Esophagus squamous epithelium (tissue), 5 donors: ENCODE results near the gene CTNNA3. TPM values are rescaled to one million over a fixed set of nuclear protein-coding genes. Genes with fewer than 3 reads are reported as not detected.

Source experiments
- DNase-seq: peaks from one replicate; lab custom pipeline; 2025; lab: John Stamatoyannopoulos, UW
- H3K27ac ChIP-seq, 4 donors: fragments of 200-600 bp; sonication (generic); one replicate each; pipeline ENCODE4 v1.5.1; 2016 to 2019; ENCODE audit warnings: mild to moderate bottlenecking in 1 of 4
- H3K27me3 ChIP-seq, 4 donors: fragments of 200-600 bp; sonication (generic); 1 replicate in 3 of 4; 2 replicates in 1 of 4; pipeline versions ENCODE4 v1.5.1 to v1.6.0; 2017 to 2021; ENCODE audit warnings: antibody characterized with exemption in 1 of 4
- H3K36me3 ChIP-seq, 3 donors: fragments of 200-600 bp; sonication (generic); one replicate each; pipeline ENCODE4 v1.5.1; 2016 to 2019
- H3K4me1 ChIP-seq, 3 donors: fragments of 200-600 bp; sonication (generic); one replicate each; pipeline ENCODE4 v1.5.1; 2017 to 2019
- H3K4me3 ChIP-seq, 4 donors: fragments of 200-600 bp; sonication (generic); 1 replicate in 3 of 4; 2 replicates in 1 of 4; pipeline ENCODE4 v1.5.1; 2016 to 2019; ENCODE audit warnings: mild to moderate bottlenecking in 2 of 4, moderate library complexity in 1 of 4
- H3K9me3 ChIP-seq, 3 donors: fragments of 200-600 bp; sonication (generic); one replicate each; pipeline ENCODE4 v1.5.1; 2016 to 2019
- CTCF ChIP-seq, 6 experiments: fragments of 450-650 bp in 4 of 6; fragments of 200-600 bp in 2 of 6; sonication (generic) in 2 of 6; IDR thresholded peaks; one replicate each; pipeline ENCODE4 v1.5.1; 2016 to 2019; ENCODE audit warnings: antibody characterized with exemption in 6 of 6, mild to moderate bottlenecking in 4 of 6, moderate library complexity in 4 of 6
- POLR2A ChIP-seq, 4 donors: fragments of 450-650 bp; IDR thresholded peaks; one replicate each; pipeline ENCODE4 v1.6.1; 2017; ENCODE audit warnings: antibody characterized with exemption in 4 of 4, mild to moderate bottlenecking in 4 of 4, moderate library complexity in 3 of 4
- WGBS, 2 donors: methylation state at CpG; one replicate each; pipeline ENCODE4 v1.1.5; 2018; 5-methylcytosine and 5-hydroxymethylcytosine counted together
- intact Hi-C: fragments of 100-400 bp; cut with DNase I; formaldehyde crosslinking; loops from one replicate; pipeline ENCODE4 v1.15.0; 2022
- total RNA-seq, 4 donors: library from RNA; depleted of rRNA; stranded (reverse); fragments of >200 nt; gene quantifications; one replicate each; pipeline ENCODE4 v1.1.0, GENCODE V29; 2016
- donor health status: DM: yes; HTN: yes; CAD: no.

The CTNNA3 gene
- total RNA-seq, 4 donors from 2014 or later: 0.29 to 1.9 (median 0.61) TPM; not detected in 1

DNA sequence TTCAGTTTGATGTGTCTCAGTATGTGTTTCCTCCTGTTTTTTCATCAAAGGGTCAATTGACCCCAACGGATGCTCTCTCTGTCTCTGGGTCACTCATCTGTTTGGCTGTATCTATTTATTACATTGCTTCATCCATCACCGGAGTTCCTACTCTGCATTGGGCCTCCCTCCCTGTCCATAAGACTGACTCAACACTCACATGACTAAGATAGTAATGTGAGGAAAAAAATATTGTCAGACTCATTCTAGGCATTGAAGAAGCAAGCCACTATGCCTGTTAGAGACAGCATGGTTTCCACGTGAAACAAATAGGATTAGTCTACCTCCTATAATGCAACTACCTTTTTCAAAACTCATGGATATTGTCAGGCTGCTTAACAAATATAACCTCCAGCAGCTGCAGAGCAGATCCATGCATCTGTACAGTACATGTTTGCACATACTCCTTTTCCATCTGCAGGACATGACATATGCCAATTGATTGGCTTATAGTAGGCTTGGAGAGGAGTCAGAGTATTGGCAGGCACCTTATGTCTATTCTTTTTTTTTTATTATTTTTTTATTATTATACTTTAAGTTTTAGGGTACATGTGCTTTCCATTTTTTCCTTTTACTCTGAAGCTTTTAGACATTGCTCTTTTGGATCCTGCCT lies 495.0 kb downstream of the CTNNA3 start:
- intact Hi-C loops: no loop called here
- WGBS, 2 donors: 69 to 76% methylated on average over 3 of the region's 3 CpGs
- Histone ChIP-seq H3K27ac (no peak overlapping the region), H3K36me3 (no peaks in the 10 kb centered on the region), H3K9me3 (no peaks in the 10 kb centered on the region), H3K27me3 (no peaks in the 10 kb centered on the region), H3K4me3 (no peak overlapping the region), H3K4me1 (no peaks in the 10 kb centered on the region)
- no peak for DNase-seq
- TF ChIP-seq CTCF (IDR thresholded peaks at IDR 0.05): no peak
- TF ChIP-seq POLR2A (IDR thresholded peaks at IDR 0.05): no peak

- H3K9me3 ChIP-seq: no peaks in the 10 kb centered on the region
- H3K27ac ChIP-seq: no peak overlapping the region
- no peak overlapping the region for H3K4me3 ChIP-seq
- intact Hi-C loops: no loop called here
- DNase-seq: no peak
- no peaks in the 10 kb centered on the region for H3K36me3 ChIP-seq
- no peaks in the 10 kb centered on the region for H3K27me3 ChIP-seq
- TF ChIP-seq CTCF (IDR thresholded peaks at IDR 0.05) (no peak), POLR2A (IDR thresholded peaks at IDR 0.05) (no peak)
- H3K4me1 ChIP-seq: no peaks in the 10 kb centered on the region
- WGBS, 2 donors: 64 to 76% methylated on average over 2 of the region's 2 CpGs
These were observed 520.6 kb downstream of the CTNNA3 start for GRCh38 chr10:67175354-67175753.

DNA sequence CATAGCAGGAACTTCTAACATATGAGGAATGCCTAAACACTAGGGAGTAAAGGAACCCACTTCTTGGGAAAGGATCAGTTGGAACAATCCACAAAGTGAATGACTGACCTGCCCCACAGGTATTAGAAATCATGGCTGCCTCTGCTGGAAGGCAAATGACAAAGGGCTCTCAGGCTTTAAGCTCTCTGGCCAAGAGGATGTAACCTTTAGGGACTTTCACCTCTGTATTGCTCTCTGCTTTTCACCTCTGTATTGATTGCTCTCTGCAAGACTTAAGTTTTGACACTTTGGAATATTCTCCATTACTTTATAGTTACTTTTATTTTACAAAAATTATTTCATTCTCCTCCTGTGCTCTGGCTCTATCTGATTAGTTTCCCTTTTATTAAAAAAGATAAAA lies 522.2 kb downstream of the CTNNA3 start:
- no peaks in the 10 kb centered on the region for H3K4me1 ChIP-seq
- no peak for TF ChIP-seq POLR2A (IDR thresholded peaks at IDR 0.05)
- TF ChIP-seq CTCF (IDR thresholded peaks at IDR 0.05): no peak
- H3K27ac ChIP-seq: no peak overlapping the region
- DNase-seq: no peak
- no peak overlapping the region for H3K4me3 ChIP-seq
- intact Hi-C loops: no loop called here
- H3K36me3 ChIP-seq: no peaks in the 10 kb centered on the region
- H3K9me3 ChIP-seq: peaks cover 0 to 2% (median 0%) of the 10 kb centered on the region in 3 donors
- no peaks in the 10 kb centered on the region for H3K27me3 ChIP-seq

- Histone ChIP-seq H3K27ac (no peak overlapping the region), H3K4me1 (no peaks in the 10 kb centered on the region), H3K27me3 (no peaks in the 10 kb centered on the region), H3K9me3 (peaks cover 0 to 13% (median 0%) of the 10 kb centered on the region in 3 donors), H3K4me3 (no peak overlapping the region), H3K36me3 (no peaks in the 10 kb centered on the region)
- 68 to 71% methylated on average over 1 of the region's 1 CpG for WGBS, 2 donors
- no peak for DNase-seq
- TF ChIP-seq CTCF (IDR thresholded peaks at IDR 0.05): no peak
- no peak for TF ChIP-seq POLR2A (IDR thresholded peaks at IDR 0.05)
- intact Hi-C loops: no loop called here
These were observed 524.0 kb downstream of the CTNNA3 start for GRCh38 chr10:67171970-67172369.

DNA sequence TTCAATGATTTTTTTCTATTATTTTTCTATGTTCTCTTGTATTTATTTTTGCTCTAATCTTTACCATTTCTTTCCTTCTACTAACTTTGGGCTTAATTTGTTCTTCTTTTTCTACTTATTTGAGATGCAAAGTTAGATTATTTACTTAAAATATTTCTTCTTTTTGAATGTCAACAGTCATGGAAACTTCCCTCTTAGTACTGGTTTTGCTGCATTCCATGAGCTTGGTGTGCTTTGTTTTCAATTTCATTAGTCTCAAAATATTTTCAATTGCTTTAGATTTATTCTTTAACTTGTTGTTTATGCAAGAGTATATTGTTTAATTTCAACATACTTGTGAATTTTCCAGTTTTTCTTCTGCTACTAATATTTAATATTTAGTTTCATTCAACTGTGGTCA lies 539.8 kb downstream of the CTNNA3 start:
- no peak for TF ChIP-seq CTCF (IDR thresholded peaks at IDR 0.05)
- no peak for TF ChIP-seq POLR2A (IDR thresholded peaks at IDR 0.05)
- Histone ChIP-seq H3K4me1 (no peaks in the 10 kb centered on the region), H3K9me3 (no peaks in the 10 kb centered on the region), H3K36me3 (no peaks in the 10 kb centered on the region), H3K27ac (no peak overlapping the region), H3K4me3 (no peak overlapping the region), H3K27me3 (no peaks in the 10 kb centered on the region)
- DNase-seq: no peak
- intact Hi-C loops: no loop called here
